ENCODE measurements around the gene ADARB2.
"Not testable (repeated sequence)": the region's sequence is repeated elsewhere in the genome, so short reads cannot be mapped to it uniquely, and the experiment has no call there.

Gene ADARB2

DNA sequence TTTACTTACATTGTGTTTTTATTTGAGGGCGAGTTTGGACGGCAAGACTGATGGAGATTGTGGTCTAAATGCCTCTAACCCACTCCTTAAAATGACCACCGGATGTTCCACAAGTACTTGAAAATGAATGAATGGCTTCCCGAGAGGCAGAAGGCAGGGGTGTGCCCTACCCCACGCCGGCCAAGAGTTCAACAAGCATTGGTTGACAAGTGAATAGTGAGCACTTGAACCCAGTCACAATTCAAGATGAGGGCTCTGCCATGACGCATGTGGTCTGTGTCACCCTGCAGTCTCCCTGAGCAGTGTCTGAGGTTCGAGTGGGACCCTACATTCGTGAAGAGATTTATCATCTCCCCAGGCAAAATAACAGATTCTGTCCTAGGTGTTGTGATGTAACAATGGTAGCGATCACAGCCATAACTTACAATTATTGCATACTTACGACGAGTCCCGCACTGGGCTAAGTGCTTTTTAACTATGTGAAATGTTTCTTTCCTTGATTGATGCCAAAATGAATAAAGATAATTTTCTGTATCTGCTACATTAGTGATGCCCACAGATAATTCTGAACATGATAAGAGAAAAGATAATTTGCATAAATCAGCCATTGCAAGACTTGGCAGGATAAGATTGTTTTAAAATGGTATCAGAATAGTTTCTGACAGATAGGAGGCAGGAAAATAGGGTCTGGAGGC is 375.8 kb downstream of the ADARB2 start:
- DNase-seq: no peak

DNA sequence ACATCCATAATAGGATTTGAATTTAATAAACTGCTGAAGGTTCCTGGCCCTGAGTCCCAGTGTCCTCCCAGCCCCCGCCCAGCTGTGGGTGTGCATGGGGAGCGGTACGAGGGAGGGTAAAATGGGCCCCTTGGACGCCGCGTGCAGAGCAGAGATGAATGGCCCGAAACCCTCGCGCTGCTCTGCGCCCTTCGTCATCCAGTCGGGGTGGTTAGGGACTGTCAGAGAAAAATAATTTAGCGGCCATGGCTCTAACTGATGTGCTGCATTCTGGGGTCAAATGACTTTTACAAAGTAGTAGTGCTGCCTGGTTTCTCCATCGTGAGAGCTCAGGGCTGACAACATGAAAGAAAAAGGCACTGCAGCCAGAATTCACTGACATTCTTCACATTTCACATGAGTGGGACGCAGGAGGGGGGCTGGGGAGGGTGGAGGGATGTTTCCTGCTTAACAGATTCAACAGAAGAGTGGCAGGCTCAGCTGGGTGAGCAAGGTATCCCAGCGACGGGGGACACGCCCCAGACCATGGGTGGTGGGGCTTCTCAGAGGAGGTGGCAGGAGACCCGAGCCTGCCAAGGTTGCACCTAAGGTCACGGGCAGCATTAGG is 376.7 kb downstream of the ADARB2 start:
- DNase-seq: no peak

DNA sequence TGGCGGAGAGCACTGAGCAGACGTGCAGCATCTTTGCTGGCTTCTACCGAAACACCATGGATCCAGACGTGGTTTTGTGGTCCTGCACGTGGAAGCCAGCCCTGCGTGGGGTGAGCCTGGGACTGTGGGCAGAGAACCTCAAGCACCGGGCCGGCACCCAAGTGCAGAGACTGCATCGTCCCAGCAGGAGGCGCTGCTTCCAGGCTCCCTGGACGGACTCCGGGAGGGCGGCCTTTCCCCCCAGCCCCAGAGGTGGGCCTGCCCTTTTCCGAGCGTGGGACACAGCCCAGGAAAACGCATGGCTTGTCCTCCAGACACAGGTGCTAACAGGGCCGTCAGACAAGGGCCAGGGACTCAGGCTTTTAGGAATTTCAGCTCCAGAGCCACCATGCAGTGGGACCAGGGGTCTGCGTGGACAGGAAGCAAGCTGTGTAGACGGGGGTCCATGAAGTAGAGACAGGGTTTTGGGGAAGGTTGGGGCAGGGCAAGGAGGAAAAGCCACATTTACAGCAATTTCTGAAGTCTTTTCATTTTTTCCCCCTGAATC is 377.2 kb downstream of the ADARB2 start:
- no peak for DNase-seq

DNA sequence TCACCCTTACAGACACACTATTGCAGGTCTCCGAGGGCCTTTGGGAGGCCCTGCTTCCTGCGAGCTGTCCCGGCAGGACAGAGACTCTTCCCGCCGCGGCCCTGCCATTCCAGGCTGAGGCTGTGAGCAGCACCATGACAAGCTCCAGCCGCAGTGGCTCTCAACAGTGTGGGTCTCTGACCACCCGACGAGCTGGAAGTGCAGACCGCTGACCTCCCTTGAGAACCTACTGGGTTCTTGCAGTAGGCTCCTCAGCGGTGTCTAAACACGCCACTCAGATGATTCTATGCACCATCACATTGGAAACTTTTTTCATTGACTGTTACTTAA is 377.7 kb downstream of the ADARB2 start:
- DNase-seq: no peak

DNA sequence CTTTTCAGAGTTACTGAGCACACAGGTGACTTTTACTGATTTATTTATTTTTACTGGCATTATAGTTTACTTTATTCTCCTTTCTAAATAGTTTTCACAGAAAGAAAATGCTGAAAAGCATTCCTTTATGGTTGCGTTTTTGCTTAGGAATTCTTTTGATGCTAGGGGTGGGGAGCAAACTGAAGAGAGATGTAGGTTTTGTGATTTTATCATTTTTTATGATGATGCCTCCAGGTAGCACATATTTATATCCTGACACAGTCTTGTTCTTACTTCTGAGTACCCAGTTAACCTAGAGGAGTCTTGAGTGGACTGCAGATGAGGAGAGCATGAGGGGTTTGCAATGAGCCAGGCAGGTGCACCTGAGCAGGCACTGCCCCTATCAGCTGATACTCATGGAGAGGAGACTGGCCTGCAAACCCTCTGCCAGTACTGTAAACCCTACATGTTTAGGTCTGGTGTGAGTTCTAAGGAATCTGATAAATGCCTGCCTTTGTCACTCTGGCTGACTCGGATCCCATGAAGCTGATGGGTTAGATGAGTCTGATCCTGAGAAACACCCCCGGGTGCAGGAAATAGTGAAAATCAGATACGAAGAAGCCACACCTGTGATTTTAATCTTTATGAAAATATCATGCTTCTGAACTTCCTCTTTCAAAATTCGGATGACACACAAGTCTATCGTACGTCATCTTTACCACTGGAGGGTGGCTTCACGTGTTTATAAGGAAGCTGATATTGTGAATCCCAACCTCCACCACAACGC is 378.3 kb downstream of the ADARB2 start:
- peak; percentile 23 for DNase-seq

DNA sequence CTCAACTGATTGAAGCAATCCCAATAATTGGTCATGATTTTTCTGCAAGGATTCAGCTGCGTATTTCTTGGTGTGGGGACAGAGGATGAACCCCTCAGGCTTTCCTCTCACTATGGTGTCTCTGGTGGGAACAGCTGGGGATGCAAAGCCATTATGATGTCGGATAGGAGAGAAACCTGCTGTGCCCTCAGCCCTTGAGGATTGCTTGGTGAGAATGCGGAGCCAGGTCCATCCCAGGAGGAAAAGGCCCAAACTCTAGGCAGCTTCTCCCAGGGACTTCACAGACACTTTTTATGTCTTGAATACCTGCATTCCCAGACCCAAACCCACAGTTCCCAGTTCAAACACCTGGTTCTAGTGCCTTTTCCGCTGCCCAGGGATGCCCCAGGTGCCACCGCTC is 379.2 kb downstream of the ADARB2 start:
- DNase-seq: no peak

DNA sequence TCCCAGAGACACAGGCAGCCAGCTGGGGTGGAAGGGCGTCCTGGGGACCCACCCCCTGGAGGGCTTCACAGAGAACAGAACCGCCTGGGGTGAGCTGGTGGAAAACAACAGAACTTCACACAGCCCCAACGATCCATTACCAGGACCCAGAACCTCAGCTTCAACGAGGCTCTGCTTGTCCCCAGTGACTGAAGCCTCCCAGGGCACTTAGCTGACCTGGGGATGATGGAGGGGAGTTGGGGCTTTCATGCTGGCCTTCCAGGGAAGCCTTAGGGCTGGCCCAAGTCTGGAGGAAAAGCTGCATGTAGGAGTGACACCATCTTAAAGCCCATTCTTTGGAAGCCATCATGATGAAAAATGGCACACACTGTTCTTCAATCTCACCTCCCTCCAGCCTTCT is 381.0 kb downstream of the ADARB2 start:
- no peak for DNase-seq

DNA sequence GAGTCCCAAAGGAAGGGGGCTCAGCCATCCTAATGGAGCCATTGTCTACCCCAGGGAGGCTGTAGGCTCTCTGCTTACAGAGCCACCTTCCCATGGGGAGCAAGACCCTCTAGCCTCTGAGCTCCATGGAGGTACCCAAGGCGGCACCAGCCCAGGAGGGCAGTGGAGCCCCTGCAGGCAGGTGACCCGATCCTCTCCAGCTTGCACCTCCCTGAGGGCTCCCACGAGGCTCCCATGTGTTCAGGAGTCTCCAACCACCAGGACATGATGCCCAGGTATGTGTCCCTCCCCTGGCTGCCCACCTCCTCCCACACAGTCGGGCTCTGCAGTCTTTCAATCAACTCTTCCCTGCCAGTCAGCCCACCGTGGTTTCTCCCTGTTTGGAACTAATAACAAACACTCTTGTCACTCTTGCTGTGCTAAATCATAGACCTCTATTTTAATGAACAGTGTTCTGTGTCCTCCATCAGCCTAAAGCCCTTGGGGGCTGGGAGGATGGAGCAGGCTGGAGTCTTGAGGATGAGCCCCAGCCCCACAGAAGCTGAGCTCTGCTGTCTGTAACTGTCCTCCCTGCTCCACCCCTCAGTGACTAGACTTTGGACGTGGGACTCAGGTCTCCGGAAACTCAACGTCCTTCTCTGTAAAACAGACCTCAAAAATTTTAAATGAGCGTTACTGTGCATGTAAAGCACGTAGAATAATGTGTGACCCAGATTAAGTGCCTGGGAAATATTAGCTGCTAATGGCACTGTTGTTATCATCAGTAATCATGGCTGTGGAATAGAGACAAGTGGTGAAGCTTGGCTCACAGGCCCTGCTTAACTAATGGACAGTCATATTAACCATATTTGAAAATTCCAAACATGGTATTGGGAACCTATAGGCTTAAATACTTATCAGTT is 382.3 kb downstream of the ADARB2 start:
- DNase-seq: no peak

DNA sequence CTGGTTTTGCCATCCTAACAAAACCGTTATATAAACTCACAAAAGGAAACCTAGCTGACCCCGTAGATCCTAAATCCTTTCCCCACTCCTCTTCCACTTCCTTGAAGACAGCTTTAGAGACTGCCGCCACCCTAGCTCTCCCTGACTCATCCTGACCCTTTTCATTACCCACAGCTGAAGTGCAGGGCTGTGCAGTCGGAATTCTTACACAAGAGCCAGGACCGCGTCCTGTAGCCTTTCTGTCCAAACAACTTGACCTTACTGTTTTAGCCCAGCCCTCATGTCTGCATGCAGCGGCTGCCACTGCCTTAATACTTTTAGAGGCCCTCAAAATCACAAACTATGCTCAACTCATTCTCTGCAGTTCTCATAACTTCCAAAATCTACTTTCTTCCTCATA is 385.0 kb downstream of the ADARB2 start:
- not testable (repeated sequence) for DNase-seq

DNA sequence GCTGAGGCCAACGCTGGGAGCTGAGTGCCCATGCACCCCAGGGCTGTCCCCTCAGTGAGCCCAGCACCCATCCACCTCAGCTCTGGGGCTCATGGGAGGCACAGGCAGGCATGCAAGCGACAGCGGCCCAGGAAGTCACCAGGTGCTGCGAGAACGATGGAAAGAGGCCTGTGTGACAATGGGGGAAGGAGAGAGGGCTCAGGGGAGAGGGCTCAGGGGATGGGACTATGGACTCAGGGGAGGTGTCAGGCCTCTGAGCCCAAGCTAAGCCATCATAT is 388.6 kb downstream of the ADARB2 start:
- DNase-seq: no peak

DNA sequence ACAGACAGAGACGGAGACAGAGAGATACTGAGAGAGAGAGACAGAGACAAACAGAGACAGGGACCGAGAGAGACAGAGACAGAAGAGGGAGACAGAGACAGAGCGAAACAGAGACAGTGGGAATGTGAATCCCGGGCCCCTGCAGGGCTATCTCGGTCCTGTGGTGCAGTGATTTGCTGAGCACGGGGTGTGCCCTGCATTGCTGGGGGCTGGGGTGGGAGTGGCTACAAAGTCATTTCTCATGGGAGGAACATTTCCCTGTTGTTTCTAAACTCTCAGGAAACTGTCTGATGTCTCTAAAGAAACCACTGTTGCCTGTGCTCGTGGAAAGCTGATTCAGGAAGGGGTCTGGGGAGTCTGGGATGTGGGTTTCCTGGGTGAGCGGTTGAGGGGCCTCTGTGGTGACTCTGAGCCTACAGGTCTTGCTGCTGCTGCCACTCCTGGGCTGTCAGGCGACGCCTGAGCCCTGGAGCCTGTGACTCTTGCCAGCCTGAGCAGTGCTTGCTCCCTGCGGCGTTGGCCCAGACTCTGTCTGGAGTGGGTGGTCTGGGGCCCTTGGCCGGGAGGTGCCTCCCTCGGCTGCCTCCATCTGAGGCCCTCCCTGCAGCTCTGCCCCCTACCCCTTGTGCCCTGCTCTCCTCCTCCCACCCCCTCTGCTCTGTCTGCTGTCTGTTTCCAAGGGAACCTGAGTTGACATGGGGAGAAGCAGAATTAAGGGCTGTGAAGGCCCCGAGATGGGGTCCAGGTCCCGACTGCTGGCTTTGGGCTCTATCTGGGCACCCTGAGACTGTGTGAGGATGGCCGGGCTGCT is 389.2 kb downstream of the ADARB2 start:
- no peak for DNase-seq

DNA sequence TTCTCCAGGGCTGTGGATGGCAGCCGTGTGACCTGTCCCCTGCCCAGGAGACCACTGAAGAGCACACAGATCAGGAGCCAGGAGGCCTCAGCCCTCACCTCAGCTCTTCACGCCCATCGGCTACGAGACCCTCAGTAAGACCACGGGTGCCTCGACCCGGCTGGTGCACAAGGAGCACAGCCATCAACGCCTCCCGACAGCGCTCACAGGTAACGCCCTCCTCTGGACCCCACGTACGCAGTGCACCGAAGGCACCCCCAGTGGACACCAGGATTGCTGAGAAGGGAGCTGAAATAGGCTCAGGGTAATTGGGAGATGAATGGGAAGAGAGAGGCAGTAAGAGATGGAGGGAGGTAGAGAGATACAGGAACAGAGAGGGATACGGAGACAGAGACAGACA is 389.8 kb downstream of the ADARB2 start:
- DNase-seq: no peak

DNA sequence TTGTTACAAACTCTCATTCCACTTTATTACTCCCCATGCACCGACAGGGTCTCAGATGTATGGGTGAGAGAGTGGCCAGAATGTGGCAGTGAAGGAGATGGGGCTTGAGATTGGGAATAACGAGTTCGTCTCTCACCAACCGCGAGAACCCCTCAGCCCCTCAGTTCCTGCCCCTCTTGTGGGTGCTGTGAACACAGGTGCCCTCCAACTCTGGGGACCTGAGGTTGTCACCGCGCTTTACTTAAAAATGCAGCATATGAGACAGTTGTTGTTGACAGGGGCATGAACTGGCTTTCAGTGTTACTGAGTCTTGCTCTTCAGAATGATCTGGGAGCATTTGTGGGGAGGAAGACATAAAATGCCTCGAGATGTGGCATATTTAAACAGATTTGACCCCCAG is 391.1 kb downstream of the ADARB2 start:
- DNase-seq: no peak

DNA sequence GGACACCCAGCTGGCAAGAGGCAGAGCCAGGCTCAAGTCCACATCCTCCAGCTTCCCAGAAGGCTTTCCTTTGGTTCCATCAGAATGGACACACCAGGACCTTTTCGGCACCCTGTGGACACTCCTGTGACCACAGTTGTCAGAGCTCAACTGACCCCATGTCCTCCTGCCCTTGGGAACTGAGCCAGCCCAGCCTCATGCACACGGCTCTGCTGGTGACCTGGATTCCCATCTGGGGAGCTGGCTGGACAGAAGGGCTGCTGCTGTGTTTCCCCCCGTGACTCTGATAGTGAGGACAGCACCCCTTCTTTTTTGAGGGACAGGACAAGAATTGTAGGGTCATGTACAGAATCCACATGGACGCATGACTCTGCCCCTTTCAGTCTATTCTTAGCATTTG is 392.0 kb downstream of the ADARB2 start:
- DNase-seq: no peak

DNA sequence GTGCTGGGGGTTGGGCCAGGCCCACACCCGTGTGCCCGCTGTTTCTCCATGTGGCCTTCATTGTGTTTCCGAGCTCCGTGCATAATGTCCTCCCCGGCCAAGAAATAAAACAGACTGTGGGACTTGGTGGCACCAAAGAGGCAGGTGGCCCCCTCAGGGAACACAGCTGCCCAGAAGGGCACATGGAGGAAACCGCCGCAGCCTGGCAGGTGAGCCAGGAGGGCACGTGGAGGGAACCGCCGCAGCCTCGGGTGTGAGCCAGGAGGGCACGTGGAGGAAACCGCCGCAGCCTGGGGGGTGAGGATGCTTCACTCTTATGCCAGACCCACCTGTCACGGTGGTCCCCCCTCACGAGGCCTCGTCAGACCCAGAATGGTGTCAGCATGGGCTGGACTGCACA is 392.5 kb downstream of the ADARB2 start:
- DNase-seq: no peak

DNA sequence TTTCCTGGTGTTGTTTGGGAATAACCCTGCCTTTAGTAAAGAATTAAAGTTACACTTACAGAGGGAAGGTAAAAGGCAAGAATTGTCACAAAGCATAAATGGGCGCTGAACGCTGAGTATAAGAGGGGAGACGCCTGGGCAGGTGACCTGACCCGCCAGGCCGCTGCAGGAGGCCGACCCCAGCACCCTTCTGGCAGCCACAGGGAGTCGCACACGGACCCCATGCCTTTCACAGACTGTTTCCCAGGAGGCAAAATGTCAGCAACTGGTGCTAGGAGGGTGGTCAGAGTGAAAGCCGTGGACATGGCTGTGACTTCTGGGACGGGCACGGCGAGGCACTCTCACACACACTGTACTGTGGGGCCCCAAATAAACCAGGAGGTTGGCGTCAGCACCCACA is 392.9 kb downstream of the ADARB2 start:
- DNase-seq: no peak

DNA sequence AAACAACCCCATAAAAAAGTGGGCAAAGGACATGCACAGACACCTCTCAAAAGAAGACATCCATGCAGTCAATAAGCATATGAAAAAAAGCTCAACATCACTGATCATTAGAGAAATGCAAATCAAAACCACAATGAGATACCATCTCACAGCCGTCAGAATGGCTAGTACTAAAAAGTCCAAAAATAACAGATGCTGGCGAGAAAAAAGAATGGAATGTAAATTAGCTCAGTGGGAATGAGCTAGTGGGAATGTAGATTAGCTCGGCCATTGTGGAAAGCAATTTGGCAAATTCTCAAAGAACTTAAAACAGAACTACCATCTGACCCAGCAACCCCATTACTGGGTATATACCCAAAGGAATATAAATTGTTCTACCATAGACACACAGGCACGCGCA is 394.1 kb downstream of the ADARB2 start:
- DNase-seq: no peak

DNA sequence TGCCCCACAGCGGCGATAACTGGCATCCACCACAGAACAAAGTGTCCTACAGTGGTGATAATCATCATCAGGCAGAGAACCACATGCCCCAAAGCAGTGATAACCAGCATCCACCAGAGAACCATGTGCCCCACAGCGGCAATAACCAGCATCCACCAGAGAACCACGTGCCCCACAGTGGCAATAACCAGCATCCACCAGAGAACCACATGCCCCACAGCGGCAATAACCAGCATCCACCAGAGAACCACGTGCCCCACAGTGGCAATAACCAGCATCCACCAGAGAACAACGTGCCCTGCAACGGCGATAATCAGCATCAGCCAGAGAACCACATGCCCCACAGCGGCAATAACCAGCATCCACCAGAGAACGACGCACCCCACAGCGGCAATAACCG is 396.3 kb downstream of the ADARB2 start:
- not testable (repeated sequence) for DNase-seq

DNA sequence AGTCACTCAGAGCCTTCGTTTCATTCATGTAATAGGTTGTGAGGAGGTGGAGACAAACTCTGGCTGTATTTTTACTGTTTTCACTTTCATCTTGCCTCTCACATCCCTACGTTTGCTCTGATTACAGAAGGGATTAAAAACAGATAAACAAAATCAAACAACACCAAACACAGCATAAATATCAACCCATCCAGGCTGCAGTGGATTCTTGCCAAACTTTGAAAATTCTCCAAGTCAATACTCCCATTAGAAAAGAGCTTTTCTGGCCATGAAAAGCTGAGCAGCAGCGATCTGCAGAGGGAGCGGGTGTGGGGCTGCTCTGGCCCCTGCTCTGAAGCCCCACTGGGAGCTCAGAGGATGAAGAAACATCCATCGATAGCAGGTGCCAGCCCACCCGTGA is 397.9 kb downstream of the ADARB2 start:
- no peak for DNase-seq

DNA sequence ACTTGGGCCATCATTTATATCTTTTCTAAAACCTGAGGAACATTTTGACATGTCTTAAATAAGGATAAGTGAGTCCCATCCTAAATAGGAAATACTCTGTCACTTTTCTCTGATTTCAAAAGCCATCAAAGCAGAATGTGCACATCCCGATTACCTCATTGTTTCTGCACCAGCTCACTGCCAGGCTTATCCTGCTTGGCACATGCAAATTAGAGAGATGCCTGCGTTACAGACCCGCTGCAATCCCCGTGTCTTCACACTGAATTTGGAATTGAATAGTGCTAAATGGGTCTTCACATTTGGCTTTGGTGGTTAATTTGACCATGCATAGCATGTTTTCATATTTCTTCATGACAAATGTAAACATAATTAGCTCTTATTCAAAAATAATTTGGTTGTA is 401.7 kb downstream of the ADARB2 start:
- no peak for DNase-seq

DNA sequence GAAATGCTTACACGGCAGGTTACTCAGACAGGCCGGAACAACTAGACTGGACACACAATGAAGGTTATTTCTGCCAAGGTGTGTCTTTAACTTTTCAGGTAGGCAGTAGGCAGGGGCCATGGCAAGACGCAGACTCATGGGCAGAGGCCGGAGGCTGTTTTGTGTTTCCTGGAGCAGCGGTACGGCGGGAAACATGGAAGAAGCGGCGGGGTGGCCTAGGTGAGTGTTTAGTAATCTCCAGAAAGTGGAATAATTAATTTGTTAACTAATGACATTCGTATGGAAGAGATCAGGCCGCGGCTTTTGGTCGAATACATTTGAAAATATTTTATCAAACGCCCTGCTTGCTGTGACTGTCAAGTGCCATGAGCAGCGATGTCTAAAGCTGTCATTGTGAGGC is 403.3 kb downstream of the ADARB2 start:
- DNase-seq: no peak

DNA sequence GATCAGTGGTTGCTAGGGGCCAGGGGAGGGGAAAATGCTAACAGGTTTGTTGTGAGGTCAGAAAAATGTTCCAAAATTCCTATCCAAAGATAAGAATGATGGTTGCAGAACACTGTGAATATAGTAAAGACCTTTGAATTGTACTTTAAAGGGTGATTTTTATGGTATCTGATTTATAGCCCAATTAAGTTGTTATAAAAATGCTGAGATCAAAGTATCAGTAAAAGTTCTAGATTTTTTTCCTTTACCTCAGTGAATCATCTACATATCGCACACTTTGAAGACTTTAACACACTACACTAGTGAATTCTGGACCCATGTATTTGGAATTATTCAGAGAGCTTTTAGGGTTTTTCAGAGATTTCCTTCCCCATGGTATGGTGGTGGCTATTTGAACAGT is 405.8 kb downstream of the ADARB2 start:
- DNase-seq: no peak

DNA sequence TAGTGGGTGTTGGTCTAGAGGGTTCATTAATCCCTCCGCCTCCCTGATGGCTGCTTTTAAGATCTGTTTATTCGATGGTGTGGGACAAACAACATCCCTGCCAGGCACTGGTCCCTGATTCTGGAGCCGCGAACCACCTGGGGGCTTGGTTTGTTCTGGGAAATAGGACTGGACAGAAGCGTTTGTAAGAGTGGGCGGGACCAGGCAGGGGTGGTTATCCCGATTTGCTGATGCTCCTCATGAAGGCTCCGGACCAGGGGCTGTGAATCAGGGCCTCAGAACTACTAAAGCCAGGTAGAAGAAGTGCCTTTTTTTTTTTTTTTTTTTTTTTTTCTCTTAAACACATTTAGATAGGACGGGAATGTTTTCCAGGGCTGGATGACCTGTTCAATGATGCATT is 407.7 kb downstream of the ADARB2 start:
- no peak for DNase-seq
